CD14-positive monocyte (primary cell): ENCODE results near the gene CA5A. TPM values are rescaled to one million over a fixed set of nuclear protein-coding genes. Genes with fewer than 3 reads are reported as not detected.

Source experiments
- DNase-seq, 3 donors: peaks; one replicate each; pipeline ENCODE4 v3.0.0-alpha.2; 2011 to 2022
- H2AFZ ChIP-seq: 2 replicates; pipeline ENCODE4 v1.6.0; 2012; ENCODE audit warnings: mild to moderate bottlenecking, low read depth, low read length, inconsistent platforms; ENCODE audit not compliant: insufficient read depth, poor library complexity, severe bottlenecking
- H3K27ac ChIP-seq, 2 donors: 1 replicate in 1 of 2; 2 replicates in 1 of 2; pipeline ENCODE4 v1.5.1; 2012 to 2013; ENCODE audit warnings: low read length in 2 of 2, control low read depth in 1 of 2, inconsistent platforms in 1 of 2, low read depth in 1 of 2, mild to moderate bottlenecking in 1 of 2
- H3K27me3 ChIP-seq, 2 donors: one replicate each; pipeline versions ENCODE4 v1.6.0 to v1.6.1; 2011 to 2013; ENCODE audit warnings: low read length in 2 of 2; ENCODE audit not compliant: control insufficient read depth in 2 of 2, insufficient read depth in 2 of 2
- H3K36me3 ChIP-seq, 2 donors: replicated peaks in 1 of 2; 1 replicate in 1 of 2; 2 replicates in 1 of 2; pipeline versions ENCODE4 v1.5.1 to v1.6.1; 2012 to 2013; ENCODE audit warnings: low read length in 2 of 2, control low read depth in 1 of 2, inconsistent platforms in 1 of 2, mild to moderate bottlenecking in 1 of 2; ENCODE audit not compliant: insufficient read depth in 2 of 2, control insufficient read depth in 1 of 2
- H3K4me1 ChIP-seq, 2 donors: 1 replicate in 1 of 2; 2 replicates in 1 of 2; pipeline versions ENCODE4 v1.5.1 to v1.6.1; 2012 to 2013; ENCODE audit warnings: low read length in 2 of 2, control low read depth in 1 of 2, inconsistent platforms in 1 of 2, mild to moderate bottlenecking in 1 of 2, moderate library complexity in 1 of 2; ENCODE audit not compliant: insufficient read depth in 2 of 2, control insufficient read depth in 1 of 2
- H3K4me2 ChIP-seq: replicated peaks from 2 replicates; pipeline ENCODE3; 2012; ENCODE audit warnings: low read length, moderate library complexity, mild to moderate bottlenecking; ENCODE audit not compliant: poor library complexity, severe bottlenecking; ENCODE audit errors: extremely low read depth
- H3K4me3 ChIP-seq, 3 experiments: fragments of 200-600 bp in 1 of 3; sonication (generic) in 1 of 3; replicated peaks in 1 of 3; 1 replicate in 2 of 3; 2 replicates in 1 of 3; pipeline ENCODE4 v1.5.1; 2011 to 2013; ENCODE audit warnings: low read length in 3 of 3, mild to moderate bottlenecking in 3 of 3, control low read depth in 2 of 3, low read depth in 2 of 3, inconsistent platforms in 1 of 3, moderate library complexity in 1 of 3
- H3K79me2 ChIP-seq: 2 replicates; pipeline ENCODE4 v1.6.0; 2012; ENCODE audit warnings: mild to moderate bottlenecking, control low read depth, inconsistent platforms, low read length, moderate library complexity; ENCODE audit not compliant: insufficient read depth
- H3K9ac ChIP-seq: 2 replicates; pipeline ENCODE4 v1.6.0; 2017; ENCODE audit warnings: low read length, mild to moderate bottlenecking; ENCODE audit not compliant: insufficient read depth, poor library complexity, severe bottlenecking
- H3K9me3 ChIP-seq, 2 donors: replicated peaks in 1 of 2; 1 replicate in 1 of 2; 2 replicates in 1 of 2; pipeline versions ENCODE4 v1.5.1 to v1.6.1; 2012 to 2013; ENCODE audit warnings: low read length in 2 of 2, control low read depth in 1 of 2; ENCODE audit not compliant: control insufficient read depth in 1 of 2, insufficient read depth in 1 of 2
- H4K20me1 ChIP-seq: 2 replicates; pipeline ENCODE4 v1.6.0; 2012; ENCODE audit warnings: mild to moderate bottlenecking, low read length, control low read depth, moderate library complexity; ENCODE audit not compliant: insufficient read depth
- H3K27ac Mint-ChIP-seq, 7 donors: one replicate each; pipeline ENCODE4 v1.8.0; 2020; ENCODE audit warnings: mild to moderate bottlenecking in 7 of 7, mixed read lengths in 7 of 7, moderate library complexity in 6 of 7, inconsistent platforms in 2 of 7
- H3K27me3 Mint-ChIP-seq, 3 donors: one replicate each; pipeline ENCODE4 v1.8.0; 2021 to 2022; ENCODE audit warnings: low read depth in 3 of 3, mild to moderate bottlenecking in 3 of 3, mixed read lengths in 3 of 3, moderate library complexity in 3 of 3, inconsistent platforms in 1 of 3
- H3K36me3 Mint-ChIP-seq, 2 donors: one replicate each; pipeline ENCODE4 v1.8.0; 2020; ENCODE audit warnings: mixed read lengths in 2 of 2, inconsistent platforms in 1 of 2, mild to moderate bottlenecking in 1 of 2
- H3K4me1 Mint-ChIP-seq: one replicate; pipeline ENCODE4 v1.8.0; 2020; ENCODE audit warnings: mild to moderate bottlenecking, mixed read lengths
- H3K4me3 Mint-ChIP-seq, 2 donors: one replicate each; pipeline ENCODE4 v1.8.0; 2020; ENCODE audit warnings: mild to moderate bottlenecking in 2 of 2, mixed read lengths in 2 of 2, moderate library complexity in 1 of 2
- H3K9me3 Mint-ChIP-seq, 7 donors: one replicate each; pipeline ENCODE4 v1.8.0; 2020 to 2022; ENCODE audit warnings: mixed read lengths in 7 of 7, mild to moderate bottlenecking in 6 of 7, moderate library complexity in 6 of 7, inconsistent platforms in 2 of 7
- CTCF ChIP-seq: fragments of 200-600 bp; IDR thresholded peaks from one replicate; pipeline ENCODE4 v1.8.0; 2022; ENCODE audit warnings: antibody characterized with exemption, mild to moderate bottlenecking
- WGBS: methylation state at CpG from one replicate; pipeline ENCODE4 v1.1.5; 2013; ENCODE audit warnings: missing lambda C conversion rate; ENCODE audit not compliant: insufficient coverage; 5-methylcytosine and 5-hydroxymethylcytosine counted together
- intact Hi-C, 2 donors: fragments of 100-400 bp; cut with micrococcal nuclease; formaldehyde crosslinking; loops; one replicate each; pipeline versions ENCODE4 v1.15.0 to v1.15.1; 2023
- polyA plus RNA-seq, 3 donors: library from polyadenylated mRNA; depleted of rRNA in 1 of 3; unstranded in 2 of 3; stranded (reverse) in 1 of 3; fragments of 300-500 nt in 2 of 3; fragments of >200 nt in 1 of 3; fragmentation: Illumina TruSeq in 2 of 3; gene quantifications; 1 replicate in 2 of 3; 2 replicates in 1 of 3; pipeline ENCODE4 v1.2.3, GENCODE V29; 2012 to 2021

The CA5A gene
- polyA plus RNA-seq, 3 donors = not detected

- Histone ChIP-seq H4K20me1 (no peaks in the 10 kb centered on the region), H3K36me3 (peaks cover 0 to 4% of the 10 kb centered on the region in 2 donors), H3K27me3 (no peaks in the 10 kb centered on the region), H2AFZ (no peak overlapping the region), H3K27ac (peak overlapping the region; percentile 97 to 99), H3K79me2 (peaks cover 47% of the 10 kb centered on the region), H3K9ac (peak overlapping the region; percentile 99), H3K4me3 (peak overlapping the region in 1 of 3 experiments; percentile 94), H3K4me1 (peaks cover 82 to 90% of the 10 kb centered on the region in 2 donors), H3K9me3 (no peaks in the 10 kb centered on the region), H3K4me2 (peak overlapping the region; percentile 89)
- WGBS = 94% methylated on average over 14 of the region's 16 CpGs
- peaks cover 19 to 20% of the 10 kb centered on the region in 2 donors for H3K36me3 Mint-ChIP-seq
- H3K9me3 Mint-ChIP-seq = peaks cover 0 to 2% (median 0%) of the 10 kb centered on the region in 7 donors
- H3K27ac Mint-ChIP-seq = peak overlapping the region; percentile 96 to 100 (median 97)
- DNase-seq = no peak
- intact Hi-C loops = loop anchor here (5.0 to 10.0 kb wide), 2 partner anchors 35 to 752 kb away; partner anchors contain the start of genes CTU2 (in 1 of the 2) and RNF166 (in 1 of the 2)
- TF ChIP-seq CTCF = no peak
- H3K4me1 Mint-ChIP-seq = peaks cover 73% of the 10 kb centered on the region
- peak overlapping the region; percentile 84 to 94 for H3K4me3 Mint-ChIP-seq
- peaks cover 0 to 4% (median 0%) of the 10 kb centered on the region in 3 donors for H3K27me3 Mint-ChIP-seq
Observed at GRCh38 chr16:87952751-87953150, 16.4 kb upstream of the CA5A start.

- peak overlapping the region; percentile 99 for H3K9ac ChIP-seq
- no peaks in the 10 kb centered on the region for H4K20me1 ChIP-seq
- 4% methylated on average over 77 of the region's 82 CpGs for WGBS
- peaks cover 74% of the 10 kb centered on the region for H3K4me1 Mint-ChIP-seq
- H3K27ac ChIP-seq = peak overlapping the region; percentile 97 to 99
- TF ChIP-seq CTCF = peak; percentile 13
- peaks cover 77 to 89% of the 10 kb centered on the region in 2 donors for H3K4me1 ChIP-seq
- no peaks in the 10 kb centered on the region for H3K36me3 ChIP-seq
- peaks cover 10 to 11% of the 10 kb centered on the region in 2 donors for H3K36me3 Mint-ChIP-seq
- DNase-seq = no peak
- peaks cover 38% of the 10 kb centered on the region for H3K79me2 ChIP-seq
- H3K9me3 ChIP-seq = no peaks in the 10 kb centered on the region
- H3K27me3 Mint-ChIP-seq = peaks cover 0 to 4% (median 0%) of the 10 kb centered on the region in 3 donors
- H3K27ac Mint-ChIP-seq = peak overlapping the region; percentile 96 to 100 (median 97)
- intact Hi-C loops = loop anchor here (5.0 to 10.0 kb wide), 2 partner anchors 35 to 753 kb away; partner anchors contain the start of genes CTU2 (in 1 of the 2) and RNF166 (in 1 of the 2)
- H3K4me2 ChIP-seq = peak overlapping the region; percentile 89
- peak overlapping the region; percentile 84 to 94 for H3K4me3 Mint-ChIP-seq
- H3K9me3 Mint-ChIP-seq = peaks cover 0 to 2% (median 0%) of the 10 kb centered on the region in 7 donors
- peak overlapping the region; percentile 72 to 94 (median 90) for H3K4me3 ChIP-seq
- H3K27me3 ChIP-seq = no peaks in the 10 kb centered on the region
- no peak overlapping the region for H2AFZ ChIP-seq
Observed at GRCh38 chr16:87951552-87952538, 15.5 kb upstream of the CA5A start.
